Measurements from ENCODE around the gene ACACB.

The ACACB gene

GRCh38 chr12:109115758-109116610 lies at the start of gene ACACB:
Gene ACACB, plus strand, starts transcription at chr12:109116587. Its CDS starts 22,819 bp downstream, at chr12:109139406.
- peak; percentile 94 for DNase-seq

GRCh38 chr12:109069307-109070271 lies 46.8 kb upstream of the ACACB start:
- DNase-seq = no peak

GRCh38 chr12:109074866-109075265 lies 41.5 kb upstream of the ACACB start:
- DNase-seq = no peak

GRCh38 chr12:109082751-109083150 lies 33.6 kb upstream of the ACACB start:
- DNase-seq = no peak

- no peak for DNase-seq
These were observed 32.0 kb upstream of the ACACB start for GRCh38 chr12:109084425-109084824.

- DNase-seq = no peak
These were observed 30.8 kb upstream of the ACACB start for GRCh38 chr12:109085590-109085989.

GRCh38 chr12:109087250-109087649 lies 29.1 kb upstream of the ACACB start:
- no peak for DNase-seq

GRCh38 chr12:109088818-109089217 lies 27.6 kb upstream of the ACACB start:
- no peak for DNase-seq

GRCh38 chr12:109089683-109090082 lies 26.7 kb upstream of the ACACB start:
- no peak for DNase-seq

GRCh38 chr12:109092497-109093021 lies 23.8 kb upstream of the ACACB start:
- DNase-seq = peak; percentile 29

GRCh38 chr12:109093022-109093918 lies 23.1 kb upstream of the ACACB start, which contains the start of gene ALKBH2:
Gene ALKBH2, minus strand, starts transcription at chr12:109093472. Its CDS starts 686 bp downstream, at chr12:109092786.
- DNase-seq = peak; percentile 72

GRCh38 chr12:109097140-109097434 lies 19.3 kb upstream of the ACACB start:
- no peak for DNase-seq

GRCh38 chr12:109097435-109098182 lies 18.8 kb upstream of the ACACB start, which contains the start of gene UNG:
Gene UNG, plus strand, starts transcription at chr12:109097597. Its CDS starts 83 bp downstream, at chr12:109097680.
- DNase-seq = peak; percentile 77

- DNase-seq = no peak
These were observed 18.2 kb upstream of the ACACB start for GRCh38 chr12:109098183-109098604.

GRCh38 chr12:109098651-109099050 lies 17.7 kb upstream of the ACACB start:
- DNase-seq = no peak

- no peak for DNase-seq
These were observed 16.9 kb upstream of the ACACB start for GRCh38 chr12:109099431-109100020.

- DNase-seq = no peak
These were observed 15.6 kb upstream of the ACACB start for GRCh38 chr12:109100741-109101140.

- no peak for DNase-seq
These were observed 13.9 kb upstream of the ACACB start for GRCh38 chr12:109102491-109102890.

GRCh38 chr12:109105176-109105575 lies 11.2 kb upstream of the ACACB start:
- DNase-seq = no peak

GRCh38 chr12:109109746-109110350 lies 6.5 kb upstream of the ACACB start:
- DNase-seq = no peak

Measured in GF-D8 (cell line).